CD4-positive, alpha-beta T cell (primary cell): ENCODE results near the gene CD99. TPM values are rescaled to one million over a fixed set of nuclear protein-coding genes. Genes with fewer than 3 reads are reported as not detected.

Experiments used
- ATAC-seq: fragments of 200-7000 bp; cut with Tn5 transposase; one replicate; pipeline ENCODE4 v1.10.0; 2022; ENCODE audit warnings: mild to moderate bottlenecking; ENCODE audit not compliant: poor library complexity
- CTCF ChIA-PET: fragments of 350-600 bp; sonication (Branson Sonifier 250); formaldehyde crosslinking; loops from one replicate; lab custom pipeline; 2021; ENCODE audit warnings: antibody characterized with exemption, inconsistent platforms; lab: Charles Lee
- POLR2A ChIA-PET: fragments of 350-600 bp; sonication (Branson Sonifier 250); formaldehyde crosslinking; loops from one replicate; lab custom pipeline; 2021; ENCODE audit warnings: antibody characterized with exemption, inconsistent platforms; lab: Charles Lee
- DNase-seq, 14 experiments: peaks; one replicate each; pipeline ENCODE4 v3.0.0-alpha.2; 2013 to 2020; ENCODE audit warnings: mixed read lengths in 2 of 14
- H3K27ac ChIP-seq, 2 donors: one replicate each; pipeline versions ENCODE4 v1.5.1 to v1.7.0; 2013; ENCODE audit warnings: low read length in 2 of 2, low read depth in 1 of 2, mild to moderate bottlenecking in 1 of 2
- H3K27me3 ChIP-seq, 2 experiments: 1 replicate in 1 of 2; 2 replicates in 1 of 2; pipeline versions ENCODE4 v1.6.1 to v1.7.0; 2013; ENCODE audit warnings: low read length in 2 of 2, control low read depth in 1 of 2, mild to moderate bottlenecking in 1 of 2, moderate library complexity in 1 of 2; ENCODE audit not compliant: insufficient read depth in 2 of 2, control insufficient read depth in 1 of 2
- H3K36me3 ChIP-seq: one replicate; pipeline ENCODE4 v1.6.1; 2013; ENCODE audit warnings: low read length, control low read depth; ENCODE audit not compliant: insufficient read depth
- H3K4me1 ChIP-seq: one replicate; pipeline ENCODE4 v1.6.1; 2013; ENCODE audit warnings: low read length, control low read depth; ENCODE audit not compliant: insufficient read depth
- H3K4me3 ChIP-seq: one replicate; pipeline ENCODE4 v1.5.1; 2013; ENCODE audit warnings: mild to moderate bottlenecking, low read length, moderate library complexity
- H3K9me3 ChIP-seq, 2 experiments: 1 replicate in 1 of 2; 2 replicates in 1 of 2; pipeline versions ENCODE4 v1.6.1 to v1.7.0; 2013; ENCODE audit warnings: low read length in 2 of 2, mild to moderate bottlenecking in 2 of 2, control low read depth in 1 of 2, moderate library complexity in 1 of 2; ENCODE audit not compliant: control insufficient read depth in 1 of 2, insufficient read depth in 1 of 2
- H3K27ac Mint-ChIP-seq: one replicate; pipeline ENCODE4 v1.8.0; 2020; ENCODE audit warnings: mixed read lengths
- H3K27me3 Mint-ChIP-seq: one replicate; pipeline ENCODE4 v1.8.0; 2021; ENCODE audit warnings: mixed read lengths
- H3K36me3 Mint-ChIP-seq: one replicate; pipeline ENCODE4 v1.8.0; 2021; ENCODE audit warnings: low read depth, mixed read lengths
- H3K4me1 Mint-ChIP-seq: one replicate; pipeline ENCODE4 v1.8.0; 2021; ENCODE audit warnings: low read depth, mixed read lengths
- H3K4me3 Mint-ChIP-seq: one replicate; pipeline ENCODE4 v1.8.0; 2020; ENCODE audit warnings: mild to moderate bottlenecking, mixed read lengths
- H3K9me3 Mint-ChIP-seq: one replicate; pipeline ENCODE4 v1.8.0; 2020; ENCODE audit warnings: mixed read lengths
- intact Hi-C, 2 experiments: fragments of 100-400 bp; cut with DNase I in 1 of 2; cut with micrococcal nuclease in 1 of 2; formaldehyde crosslinking; loops; one replicate each; pipeline versions ENCODE4 v1.15.1 to v1.9.0; 2023 to 2025; cut with DNase I, micrococcal nuclease
- total RNA-seq, 174 experiments: library from RNA in 2 of 174; stranded (reverse) in 2 of 174; gene quantifications; one replicate each; pipeline ENCODE4 v1.2.3 and lab custom pipeline; 2021 to 2026
- TF ChIP-seq, protein P1 (sequence below): fragments of 200-600 bp; IDR thresholded peaks from one replicate; pipeline ENCODE4 v1.8.0; 2022; ENCODE audit warnings: antibody characterized with exemption, mild to moderate bottlenecking

Gene CD99
- total RNA-seq, 2 experiments from 2014 or later, result 170 to 184 TPM

- no peaks in the 10 kb centered on the region for H3K4me1 ChIP-seq
- H3K27me3 ChIP-seq, result no peaks in the 10 kb centered on the region
- H3K9me3 ChIP-seq, result no peaks in the 10 kb centered on the region
- Mint-ChIP-seq H3K4me3 (no peak overlapping the region), H3K27ac (peak overlapping the region; percentile 5), H3K9me3 (no peaks in the 10 kb centered on the region), H3K27me3 (no peaks in the 10 kb centered on the region), H3K4me1 (no peaks in the 10 kb centered on the region), H3K36me3 (peaks cover 84% of the 10 kb centered on the region)
- H3K36me3 ChIP-seq, result peaks cover 58% of the 10 kb centered on the region
- H3K27ac ChIP-seq, result no peak overlapping the region
- ATAC-seq, result no peak
- intact Hi-C loops, result loop anchor here in 1 of 2 experiments (5.0 kb wide), 1 partner anchor 41 kb away; the partner anchor contains the start of gene CD99
- CTCF ChIA-PET, result no interaction called here
- TF ChIP-seq, protein P1, sequence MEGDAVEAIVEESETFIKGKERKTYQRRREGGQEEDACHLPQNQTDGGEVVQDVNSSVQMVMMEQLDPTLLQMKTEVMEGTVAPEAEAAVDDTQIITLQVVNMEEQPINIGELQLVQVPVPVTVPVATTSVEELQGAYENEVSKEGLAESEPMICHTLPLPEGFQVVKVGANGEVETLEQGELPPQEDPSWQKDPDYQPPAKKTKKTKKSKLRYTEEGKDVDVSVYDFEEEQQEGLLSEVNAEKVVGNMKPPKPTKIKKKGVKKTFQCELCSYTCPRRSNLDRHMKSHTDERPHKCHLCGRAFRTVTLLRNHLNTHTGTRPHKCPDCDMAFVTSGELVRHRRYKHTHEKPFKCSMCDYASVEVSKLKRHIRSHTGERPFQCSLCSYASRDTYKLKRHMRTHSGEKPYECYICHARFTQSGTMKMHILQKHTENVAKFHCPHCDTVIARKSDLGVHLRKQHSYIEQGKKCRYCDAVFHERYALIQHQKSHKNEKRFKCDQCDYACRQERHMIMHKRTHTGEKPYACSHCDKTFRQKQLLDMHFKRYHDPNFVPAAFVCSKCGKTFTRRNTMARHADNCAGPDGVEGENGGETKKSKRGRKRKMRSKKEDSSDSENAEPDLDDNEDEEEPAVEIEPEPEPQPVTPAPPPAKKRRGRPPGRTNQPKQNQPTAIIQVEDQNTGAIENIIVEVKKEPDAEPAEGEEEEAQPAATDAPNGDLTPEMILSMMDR, result no peak
- H3K4me3 ChIP-seq, result no peak overlapping the region
- DNase-seq, result no peak
- POLR2A ChIA-PET, result no interaction called here
Observed at GRCh38 chrX:2733286-2733685, 42.2 kb downstream of the CD99 start.

GRCh38 chrX:2735270-2735669 lies 44.2 kb downstream of the CD99 start:
- Mint-ChIP-seq H3K4me1 (no peaks in the 10 kb centered on the region), H3K36me3 (peaks cover 81% of the 10 kb centered on the region), H3K27me3 (no peaks in the 10 kb centered on the region), H3K4me3 (no peak overlapping the region), H3K9me3 (no peaks in the 10 kb centered on the region), H3K27ac (no peak overlapping the region)
- intact Hi-C loops, result no loop called here
- ATAC-seq (no peak), DNase-seq (no peak)
- ChIA-PET POLR2A (no interaction called here), CTCF (no interaction called here)
- H3K9me3 ChIP-seq, result no peaks in the 10 kb centered on the region
- H3K27ac ChIP-seq, result no peak overlapping the region
- no peaks in the 10 kb centered on the region for H3K4me1 ChIP-seq
- TF ChIP-seq, protein P1, result no peak
- H3K36me3 ChIP-seq, result peaks cover 57% of the 10 kb centered on the region
- H3K27me3 ChIP-seq, result no peaks in the 10 kb centered on the region
- no peak overlapping the region for H3K4me3 ChIP-seq

GRCh38 chrX:2740672-2741071 lies 49.6 kb downstream of the CD99 start:
- TF ChIP-seq, protein P1, result no peak
- Mint-ChIP-seq H3K27me3 (no peaks in the 10 kb centered on the region), H3K4me3 (no peak overlapping the region), H3K36me3 (peaks cover 57% of the 10 kb centered on the region), H3K27ac (no peak overlapping the region), H3K9me3 (no peaks in the 10 kb centered on the region), H3K4me1 (no peaks in the 10 kb centered on the region)
- ATAC-seq, result no peak
- POLR2A ChIA-PET, result no interaction called here
- no peak overlapping the region for H3K4me3 ChIP-seq
- intact Hi-C loops, result no loop called here
- peaks cover 0 to 4% of the 10 kb centered on the region in 2 experiments for H3K9me3 ChIP-seq
- CTCF ChIA-PET, result no interaction called here
- H3K27me3 ChIP-seq, result no peaks in the 10 kb centered on the region
- peaks cover 37% of the 10 kb centered on the region for H3K36me3 ChIP-seq
- H3K27ac ChIP-seq, result no peak overlapping the region
- no peak for DNase-seq
- no peaks in the 10 kb centered on the region for H3K4me1 ChIP-seq
